Sigmoid colon (tissue), 7 donors: ENCODE measurements around the gene MLLT3. TPM values are rescaled to one million over a fixed set of nuclear protein-coding genes. Genes with fewer than 3 reads are reported as not detected.

Experiments used
- DNase-seq: peaks from one replicate; pipeline ENCODE4 v3.0.0-alpha.2; 2019
- H3K27ac ChIP-seq, 4 donors: fragments of 200-600 bp; sonication (generic); one replicate each; pipeline ENCODE4 v1.5.1; 2016 to 2019; ENCODE audit warnings: mild to moderate bottlenecking in 1 of 4
- H3K27me3 ChIP-seq, 3 donors: fragments of 200-600 bp; sonication (generic); one replicate each; pipeline ENCODE4 v1.5.1; 2019; ENCODE audit warnings: mild to moderate bottlenecking in 1 of 3
- H3K36me3 ChIP-seq, 4 donors: fragments of 200-600 bp; sonication (generic); one replicate each; pipeline ENCODE4 v1.5.1; 2016 to 2019
- H3K4me1 ChIP-seq, 4 donors: fragments of 200-600 bp; sonication (generic); one replicate each; pipeline ENCODE4 v1.5.1; 2017 to 2019
- H3K4me3 ChIP-seq, 4 donors: fragments of 200-600 bp; sonication (generic); one replicate each; pipeline ENCODE4 v1.5.1; 2017 to 2019; ENCODE audit warnings: mild to moderate bottlenecking in 2 of 4, moderate library complexity in 1 of 4
- H3K9me3 ChIP-seq, 4 donors: fragments of 200-600 bp in 3 of 4; sonication (generic) in 3 of 4; one replicate each; pipeline versions ENCODE4 v1.5.1 to v1.6.1; 2013 to 2019
- EP300 ChIP-seq, 4 donors: sonication (generic); formaldehyde crosslinking; IDR thresholded peaks; one replicate each; pipeline ENCODE4 v1.6.1; 2017; ENCODE audit warnings: antibody characterized with exemption in 4 of 4
- POLR2A ChIP-seq, 2 donors: fragments of 450-650 bp; IDR thresholded peaks; one replicate each; pipeline ENCODE4 v1.6.1; 2016; ENCODE audit warnings: antibody characterized with exemption in 2 of 2, mild to moderate bottlenecking in 2 of 2, moderate library complexity in 2 of 2
- POLR2AphosphoS5 ChIP-seq, 4 donors: sonication (generic); formaldehyde crosslinking; IDR thresholded peaks; one replicate each; pipeline ENCODE4 v1.6.1; 2017; ENCODE audit warnings: antibody characterized with exemption in 4 of 4
- WGBS, 2 donors: extraction: QIAGEN DNeasy Blood & Tissue Kit; methylation state at CpG; one replicate each; pipeline ENCODE4 v1.1.7; 2013; 5-methylcytosine and 5-hydroxymethylcytosine counted together
- intact Hi-C: fragments of 100-400 bp; cut with DNase I; formaldehyde crosslinking; loops from one replicate; pipeline ENCODE4 v1.15.1; 2023
- polyA plus RNA-seq, 3 donors: library from polyadenylated mRNA; stranded (reverse); fragments of 200-250 nt; gene quantifications; one replicate each; pipeline ENCODE4 v1.2.3, GENCODE V29; 2013
- total RNA-seq, 4 donors: library from RNA; depleted of rRNA; stranded (reverse); fragments of >200 nt; gene quantifications; one replicate each; pipeline ENCODE4 v1.1.0, GENCODE V29; 2016
- TF ChIP-seq, protein P1 (sequence below), 4 experiments: fragments of 450-650 bp in 3 of 4; fragments of 200-600 bp in 1 of 4; IDR thresholded peaks; one replicate each; pipeline ENCODE4 v1.5.1; 2016 to 2019; ENCODE audit warnings: antibody characterized with exemption in 4 of 4, mild to moderate bottlenecking in 3 of 4, moderate library complexity in 2 of 4
- donor health status: healthy with polysubstance abuse.
- donor health status: Bipolar disorder and iron deficiency.
- donor health status: healthy.

Gene MLLT3
- total and polyA plus RNA-seq, 7 donors = 19.0 to 132 (median 25.0) TPM

- WGBS, 2 donors = 83 to 91% methylated on average over 4 of the region's 4 CpGs
- intact Hi-C loops = no loop called here
- DNase-seq = no peak
- Histone ChIP-seq H3K27ac (no peak overlapping the region), H3K9me3 (no peaks in the 10 kb centered on the region), H3K4me1 (peaks cover 0 to 4% (median 2%) of the 10 kb centered on the region in 4 donors), H3K27me3 (no peaks in the 10 kb centered on the region), H3K4me3 (no peak overlapping the region), H3K36me3 (no peaks in the 10 kb centered on the region)
- TF ChIP-seq POLR2AphosphoS5 (IDR thresholded peaks at IDR 0.05) (no peak), POLR2A (IDR thresholded peaks at IDR 0.05) (no peak), EP300 (IDR thresholded peaks at IDR 0.05) (no peak)
- TF ChIP-seq, protein P1, sequence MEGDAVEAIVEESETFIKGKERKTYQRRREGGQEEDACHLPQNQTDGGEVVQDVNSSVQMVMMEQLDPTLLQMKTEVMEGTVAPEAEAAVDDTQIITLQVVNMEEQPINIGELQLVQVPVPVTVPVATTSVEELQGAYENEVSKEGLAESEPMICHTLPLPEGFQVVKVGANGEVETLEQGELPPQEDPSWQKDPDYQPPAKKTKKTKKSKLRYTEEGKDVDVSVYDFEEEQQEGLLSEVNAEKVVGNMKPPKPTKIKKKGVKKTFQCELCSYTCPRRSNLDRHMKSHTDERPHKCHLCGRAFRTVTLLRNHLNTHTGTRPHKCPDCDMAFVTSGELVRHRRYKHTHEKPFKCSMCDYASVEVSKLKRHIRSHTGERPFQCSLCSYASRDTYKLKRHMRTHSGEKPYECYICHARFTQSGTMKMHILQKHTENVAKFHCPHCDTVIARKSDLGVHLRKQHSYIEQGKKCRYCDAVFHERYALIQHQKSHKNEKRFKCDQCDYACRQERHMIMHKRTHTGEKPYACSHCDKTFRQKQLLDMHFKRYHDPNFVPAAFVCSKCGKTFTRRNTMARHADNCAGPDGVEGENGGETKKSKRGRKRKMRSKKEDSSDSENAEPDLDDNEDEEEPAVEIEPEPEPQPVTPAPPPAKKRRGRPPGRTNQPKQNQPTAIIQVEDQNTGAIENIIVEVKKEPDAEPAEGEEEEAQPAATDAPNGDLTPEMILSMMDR (IDR thresholded peaks at IDR 0.05) = no peak
Observed at GRCh38 chr9:20464242-20464641, 158.1 kb downstream of the MLLT3 start.

DNA sequence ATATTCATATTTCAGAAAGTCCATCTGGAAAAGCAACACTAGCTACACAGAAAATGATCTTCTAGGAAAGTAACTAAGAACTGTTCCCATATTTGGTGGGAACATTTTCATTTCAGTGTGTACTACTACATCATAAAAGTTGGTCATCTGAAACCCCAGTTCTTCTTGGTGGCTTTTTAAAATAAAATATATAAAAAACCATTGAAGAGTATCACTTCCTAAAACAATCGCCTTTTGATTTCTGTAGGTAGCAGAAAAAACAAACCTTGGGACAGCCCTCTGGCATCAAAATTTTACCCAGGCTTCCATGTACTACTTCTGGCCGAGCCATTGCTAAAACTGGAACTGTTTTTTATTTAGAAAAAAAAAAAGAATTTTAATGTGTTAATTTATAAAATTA is 158.5 kb downstream of the MLLT3 start:
- no peak overlapping the region for H3K4me3 ChIP-seq
- H3K27ac ChIP-seq = no peak overlapping the region
- H3K4me1 ChIP-seq = peaks cover 0 to 4% (median 0%) of the 10 kb centered on the region in 4 donors
- H3K9me3 ChIP-seq = no peaks in the 10 kb centered on the region
- no peaks in the 10 kb centered on the region for H3K36me3 ChIP-seq
- 76 to 92% methylated on average over 2 of the region's 2 CpGs for WGBS, 2 donors
- intact Hi-C loops = no loop called here
- no peak for DNase-seq
- H3K27me3 ChIP-seq = no peaks in the 10 kb centered on the region
- TF ChIP-seq, protein P1 (IDR thresholded peaks at IDR 0.05) = no peak
- TF ChIP-seq EP300 (IDR thresholded peaks at IDR 0.05) (no peak), POLR2A (IDR thresholded peaks at IDR 0.05) (no peak), POLR2AphosphoS5 (IDR thresholded peaks at IDR 0.05) (no peak)

- Histone ChIP-seq H3K36me3 (no peaks in the 10 kb centered on the region), H3K4me3 (no peak overlapping the region), H3K27ac (no peak overlapping the region), H3K4me1 (no peaks in the 10 kb centered on the region), H3K9me3 (no peaks in the 10 kb centered on the region), H3K27me3 (no peaks in the 10 kb centered on the region)
- no peak for DNase-seq
- WGBS, 2 donors = 71 to 89% methylated on average over 3 of the region's 3 CpGs
- TF ChIP-seq, protein P1 (IDR thresholded peaks at IDR 0.05) = no peak
- TF ChIP-seq POLR2AphosphoS5 (IDR thresholded peaks at IDR 0.05) = no peak
- no peak for TF ChIP-seq EP300 (IDR thresholded peaks at IDR 0.05)
- no peak for TF ChIP-seq POLR2A (IDR thresholded peaks at IDR 0.05)
- intact Hi-C loops = no loop called here
Observed at GRCh38 chr9:20462410-20462809, 159.9 kb downstream of the MLLT3 start.

DNA sequence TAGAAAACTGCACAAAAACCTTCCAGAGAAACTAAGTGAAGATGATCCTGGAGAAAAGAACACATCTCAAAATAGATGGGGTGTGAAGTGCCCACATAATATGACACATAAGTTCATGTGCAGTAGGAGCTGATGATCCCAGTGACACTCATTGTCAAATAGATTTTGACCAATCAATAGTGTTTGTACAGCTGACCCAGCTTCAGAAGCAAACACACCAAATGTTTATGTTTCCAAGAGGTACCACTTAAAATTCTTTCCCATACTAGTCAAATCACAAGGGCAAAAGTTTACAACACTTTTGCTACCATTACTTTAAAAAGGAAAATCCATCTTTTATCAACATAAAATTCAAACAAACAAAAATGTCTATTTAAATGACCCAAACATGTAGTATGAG is 175.0 kb downstream of the MLLT3 start:
- Histone ChIP-seq H3K4me3 (no peak overlapping the region), H3K27me3 (no peaks in the 10 kb centered on the region), H3K36me3 (no peaks in the 10 kb centered on the region), H3K27ac (no peak overlapping the region), H3K9me3 (no peaks in the 10 kb centered on the region), H3K4me1 (peaks cover 0 to 13% (median 10%) of the 10 kb centered on the region in 4 donors)
- no peak for DNase-seq
- no peak for TF ChIP-seq POLR2A (IDR thresholded peaks at IDR 0.05)
- intact Hi-C loops = no loop called here

DNA sequence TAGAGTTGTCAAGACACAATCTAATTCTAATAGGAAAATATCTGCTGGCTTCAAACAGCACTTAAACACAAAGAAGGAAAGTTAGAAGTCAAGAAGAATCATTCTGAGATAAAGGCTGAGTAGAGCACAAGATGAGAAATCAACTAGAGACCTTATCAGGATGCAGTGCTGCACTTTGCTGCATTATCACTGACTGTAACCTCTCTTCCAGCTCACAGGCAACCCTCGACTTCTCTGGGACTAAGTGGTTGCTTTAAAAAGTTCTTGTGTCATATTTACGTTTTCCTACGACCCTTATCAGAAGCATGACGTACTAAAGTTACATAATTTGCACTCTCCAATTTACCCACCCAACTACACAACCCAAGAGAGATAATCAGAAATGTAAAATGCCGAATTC is 176.1 kb downstream of the MLLT3 start:
- TF ChIP-seq POLR2A (IDR thresholded peaks at IDR 0.05) = no peak
- TF ChIP-seq, protein P1 (IDR thresholded peaks at IDR 0.05) = no peak
- no peak for TF ChIP-seq EP300 (IDR thresholded peaks at IDR 0.05)
- TF ChIP-seq POLR2AphosphoS5 (IDR thresholded peaks at IDR 0.05) = no peak
- Histone ChIP-seq H3K27ac (no peak overlapping the region), H3K4me3 (no peak overlapping the region), H3K27me3 (no peaks in the 10 kb centered on the region), H3K4me1 (peaks cover 0 to 22% (median 15%) of the 10 kb centered on the region in 4 donors), H3K36me3 (no peaks in the 10 kb centered on the region), H3K9me3 (no peaks in the 10 kb centered on the region)
- intact Hi-C loops = no loop called here
- DNase-seq = no peak
- WGBS, 2 donors = 79 to 88% methylated on average over 5 of the region's 5 CpGs
